HG03342 (cell line): Measurements from ENCODE around the gene TSC22D2.
"Not testable (repeated sequence)": the region's sequence is repeated elsewhere in the genome, so short reads cannot be mapped to it uniquely, and the experiment has no call there.

Experiments used
- ATAC-seq: cut with Tn5 transposase; IDR thresholded peaks from one replicate; pipeline ENCODE4 v1.9.1; 2021; ENCODE audit warnings: mild to moderate bottlenecking, moderate library complexity; ENCODE audit not compliant: unreplicated experiment

Gene TSC22D2

GRCh38 chr3:150446470-150446977, 38.4 kb downstream of the TSC22D2 start:
- no peak for ATAC-seq

- ATAC-seq = no peak
These were observed 39.0 kb downstream of the TSC22D2 start for GRCh38 chr3:150447084-150447483.

GRCh38 chr3:150447631-150448465, 39.8 kb downstream of the TSC22D2 start:
- no peak for ATAC-seq

- no peak for ATAC-seq
These were observed 41.1 kb downstream of the TSC22D2 start for GRCh38 chr3:150449169-150449721.

GRCh38 chr3:150450916-150451315, 42.8 kb downstream of the TSC22D2 start:
- no peak for ATAC-seq

- no peak for ATAC-seq
These were observed 43.4 kb downstream of the TSC22D2 start for GRCh38 chr3:150451329-150452048.

- ATAC-seq = no peak
These were observed 45.3 kb downstream of the TSC22D2 start for GRCh38 chr3:150453353-150453752.

- no peak for ATAC-seq
These were observed 46.0 kb downstream of the TSC22D2 start for GRCh38 chr3:150454085-150454484.

- no peak for ATAC-seq
These were observed 46.5 kb downstream of the TSC22D2 start for GRCh38 chr3:150454622-150455021.

GRCh38 chr3:150455341-150455740, 47.2 kb downstream of the TSC22D2 start:
- no peak for ATAC-seq

- ATAC-seq = no peak
These were observed 49.9 kb downstream of the TSC22D2 start for GRCh38 chr3:150458001-150458400.

- ATAC-seq = no peak
These were observed 52.4 kb downstream of the TSC22D2 start for GRCh38 chr3:150460484-150460883.

- ATAC-seq = no peak
These were observed 53.3 kb downstream of the TSC22D2 start for GRCh38 chr3:150461399-150461798.

GRCh38 chr3:150462108-150462507, 54.0 kb downstream of the TSC22D2 start:
- ATAC-seq = no peak

- no peak for ATAC-seq
These were observed 56.6 kb downstream of the TSC22D2 start for GRCh38 chr3:150464684-150465083.

GRCh38 chr3:150467381-150467780, 59.3 kb downstream of the TSC22D2 start:
- no peak for ATAC-seq

- ATAC-seq = no peak
These were observed 61.2 kb downstream of the TSC22D2 start for GRCh38 chr3:150469031-150469930.

GRCh38 chr3:150469931-150470740, 62.0 kb downstream of the TSC22D2 start:
- no peak for ATAC-seq

GRCh38 chr3:150472421-150472820, 64.3 kb downstream of the TSC22D2 start:
- no peak for ATAC-seq

GRCh38 chr3:150473161-150473560, 65.1 kb downstream of the TSC22D2 start:
- ATAC-seq = not testable (repeated sequence)
